OCI-LY7 (cell line): ENCODE results near the gene TPMT. TPM values are rescaled to one million over a fixed set of nuclear protein-coding genes. Genes with fewer than 3 reads are reported as not detected.

Experiments
- BruUV-seq: library from RNA; stranded (reverse); fragments of 400-500 nt; replicated peaks from 2 replicates; lab custom pipeline; 2021; lab: Mats Ljungman, UMichigan
- CTCF ChIA-PET: fragments of 300-600 bp; sonication (Branson Sonifier 250); formaldehyde crosslinking; loops from one replicate; lab custom pipeline; 2022; ENCODE audit warnings: antibody characterized with exemption; ENCODE audit not compliant: unreplicated experiment; lab: Charles Lee
- POLR2A ChIA-PET: fragments of 300-600 bp; sonication (Branson Sonifier 250); formaldehyde crosslinking; loops from one replicate; lab custom pipeline; 2022; ENCODE audit warnings: antibody characterized with exemption; lab: Charles Lee
- DNase-seq: peaks from one replicate; pipeline ENCODE4 v3.0.0-alpha.2; 2015; ENCODE audit warnings: low spot score
- H2AFZ ChIP-seq: fragments of 200-600 bp; sonication (generic), shearing (Covaris generic); 2 replicates; pipeline ENCODE4 v1.6.1; 2014; ENCODE audit warnings: mild to moderate bottlenecking, antibody characterized with exemption, low read length, moderate library complexity
- H3K27ac ChIP-seq: fragments of 200-600 bp; sonication (generic); 2 replicates; pipeline ENCODE4 v1.5.1; 2014; ENCODE audit warnings: mixed run types, low read depth, mild to moderate bottlenecking, moderate library complexity, low read length, inconsistent platforms; ENCODE audit not compliant: poor library complexity, severe bottlenecking
- H3K36me3 ChIP-seq: fragments of 200-600 bp; sonication (generic); 2 replicates; pipeline ENCODE4 v1.6.1; 2014; ENCODE audit warnings: mild to moderate bottlenecking, antibody characterized with exemption, low read length, moderate library complexity, mixed read lengths; ENCODE audit not compliant: insufficient read depth
- H3K4me1 ChIP-seq: fragments of 200-600 bp; sonication (generic); 2 replicates; pipeline ENCODE4 v1.5.1; 2014; ENCODE audit warnings: mild to moderate bottlenecking, low read length; ENCODE audit not compliant: insufficient read depth, poor library complexity, severe bottlenecking
- H3K4me2 ChIP-seq: fragments of 200-600 bp; sonication (generic); 2 replicates; pipeline ENCODE4 v1.6.1; 2014; ENCODE audit warnings: mild to moderate bottlenecking, low read length
- H3K4me3 ChIP-seq: fragments of 200-600 bp; sonication (generic); 2 replicates; pipeline ENCODE4 v1.5.1; 2014; ENCODE audit warnings: mild to moderate bottlenecking, low read depth, low read length; ENCODE audit not compliant: poor library complexity, severe bottlenecking
- H3K79me2 ChIP-seq: fragments of 200-600 bp; sonication (generic); 2 replicates; pipeline ENCODE4 v1.6.1; 2016; ENCODE audit warnings: low read depth, mild to moderate bottlenecking, low read length, moderate library complexity, mixed read lengths; ENCODE audit not compliant: insufficient read depth
- H3K9me2 ChIP-seq: fragments of 200-600 bp; sonication (generic); 2 replicates; pipeline ENCODE4 v1.6.1; 2016; ENCODE audit warnings: mild to moderate bottlenecking, low read length, mixed read lengths; ENCODE audit not compliant: insufficient read depth
- H3K9me3 ChIP-seq: fragments of 200-600 bp; sonication (generic); 2 replicates; pipeline ENCODE4 v1.6.1; 2014; ENCODE audit warnings: mild to moderate bottlenecking, mixed run types, low read length, mixed read lengths
- H4K20me1 ChIP-seq: fragments of 200-600 bp; sonication (generic); 2 replicates; pipeline ENCODE4 v1.6.1; 2014; ENCODE audit warnings: mild to moderate bottlenecking, antibody characterized with exemption, low read length, moderate library complexity, mixed read lengths; ENCODE audit not compliant: insufficient read depth
- EZH2phosphoT487 ChIP-seq: fragments of 200-600 bp; sonication (generic); IDR thresholded peaks from 2 replicates; pipeline ENCODE4 v1.6.1; 2018; ENCODE audit warnings: low read depth, borderline replicate concordance, mild to moderate bottlenecking, mixed run types, antibody characterized with exemption, low read length, moderate library complexity, mixed read lengths
- intact Hi-C: fragments of 100-400 bp; cut with micrococcal nuclease; formaldehyde crosslinking; loops from one replicate; pipeline ENCODE4 v1.10.0; 2022; ENCODE audit not compliant: unreplicated experiment
- total RNA-seq, 2 experiments: library from RNA; depleted of rRNA in 1 of 2; stranded (reverse); fragments of >200 nt in 1 of 2; shearing (Covaris generic) in 1 of 2; gene quantifications; 2 replicates each; pipeline ENCODE4 v1.2.3, GENCODE V29; 2014 to 2022
- TF ChIP-seq, protein P1 (sequence below): fragments of 200-600 bp; sonication (generic); conservative IDR thresholded peaks from 2 replicates; pipeline ENCODE4 v1.5.1; 2014; ENCODE audit warnings: mild to moderate bottlenecking, antibody characterized with exemption, low read length, moderate library complexity, mixed read lengths

Gene TPMT
- total RNA-seq, 2 experiments from 2014 or later: 6.0 to 8.4 TPM

DNA sequence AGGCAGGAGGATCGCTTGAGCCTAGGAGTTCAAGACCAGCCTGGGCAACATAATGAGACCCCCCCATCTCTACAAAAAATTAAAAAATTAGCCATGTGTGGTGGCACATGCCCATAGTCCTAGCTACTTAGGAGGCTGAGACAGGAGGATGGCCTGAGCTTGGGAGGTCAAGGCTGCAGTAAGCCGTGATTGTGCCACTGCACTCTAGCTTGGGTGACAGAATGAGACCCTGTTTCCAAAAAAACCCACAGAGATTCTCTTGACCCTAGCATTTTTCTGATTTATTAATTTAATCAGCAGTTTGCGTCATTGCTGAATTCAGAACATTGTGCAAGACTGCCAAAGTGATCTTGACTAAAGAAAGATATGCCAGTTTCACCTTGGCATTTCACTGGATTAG is 37.1 kb upstream of the TPMT start:
- intact Hi-C loops: no loop called here
- Histone ChIP-seq H3K4me3 (no peak overlapping the region), H3K4me1 (no peaks in the 10 kb centered on the region), H3K79me2 (no peaks in the 10 kb centered on the region), H3K9me3 (no peaks in the 10 kb centered on the region), H3K27ac (no peak overlapping the region), H3K36me3 (peaks cover 59% of the 10 kb centered on the region), H3K9me2 (no peaks in the 10 kb centered on the region), H2AFZ (no peak overlapping the region), H3K4me2 (no peak overlapping the region), H4K20me1 (no peaks in the 10 kb centered on the region)
- TF ChIP-seq, protein P1, sequence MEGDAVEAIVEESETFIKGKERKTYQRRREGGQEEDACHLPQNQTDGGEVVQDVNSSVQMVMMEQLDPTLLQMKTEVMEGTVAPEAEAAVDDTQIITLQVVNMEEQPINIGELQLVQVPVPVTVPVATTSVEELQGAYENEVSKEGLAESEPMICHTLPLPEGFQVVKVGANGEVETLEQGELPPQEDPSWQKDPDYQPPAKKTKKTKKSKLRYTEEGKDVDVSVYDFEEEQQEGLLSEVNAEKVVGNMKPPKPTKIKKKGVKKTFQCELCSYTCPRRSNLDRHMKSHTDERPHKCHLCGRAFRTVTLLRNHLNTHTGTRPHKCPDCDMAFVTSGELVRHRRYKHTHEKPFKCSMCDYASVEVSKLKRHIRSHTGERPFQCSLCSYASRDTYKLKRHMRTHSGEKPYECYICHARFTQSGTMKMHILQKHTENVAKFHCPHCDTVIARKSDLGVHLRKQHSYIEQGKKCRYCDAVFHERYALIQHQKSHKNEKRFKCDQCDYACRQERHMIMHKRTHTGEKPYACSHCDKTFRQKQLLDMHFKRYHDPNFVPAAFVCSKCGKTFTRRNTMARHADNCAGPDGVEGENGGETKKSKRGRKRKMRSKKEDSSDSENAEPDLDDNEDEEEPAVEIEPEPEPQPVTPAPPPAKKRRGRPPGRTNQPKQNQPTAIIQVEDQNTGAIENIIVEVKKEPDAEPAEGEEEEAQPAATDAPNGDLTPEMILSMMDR: no peak
- no peak for TF ChIP-seq EZH2phosphoT487
- BruUV-seq: no TSS peak
- DNase-seq: no peak
- POLR2A ChIA-PET: interaction anchor here (0.7 to 1.0 kb wide), 2 partner anchors 44 to 169 kb away, joined by 5 read pairs; no protein-coding TSS in a partner anchor
- CTCF ChIA-PET: no interaction called here

DNA sequence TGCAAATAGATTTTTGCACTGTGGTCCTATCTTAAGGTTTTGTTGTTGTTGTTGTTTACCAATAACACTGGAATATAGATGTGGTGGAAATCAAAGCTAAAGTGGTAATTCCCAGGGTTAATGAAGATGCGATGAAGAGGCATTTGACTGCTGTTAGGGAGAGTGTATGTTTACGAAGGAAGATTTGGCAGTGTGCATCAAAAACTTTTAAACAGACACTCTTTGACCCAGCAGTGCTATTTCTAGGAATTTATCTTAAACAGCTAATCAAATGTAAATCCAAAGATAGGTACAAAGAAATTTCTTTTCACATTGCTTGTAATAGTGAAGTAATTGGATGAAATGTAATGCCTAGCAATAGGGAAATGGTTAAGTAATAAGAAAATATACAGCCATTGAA is 34.3 kb upstream of the TPMT start:
- Histone ChIP-seq H4K20me1 (no peaks in the 10 kb centered on the region), H3K27ac (no peak overlapping the region), H3K4me3 (no peak overlapping the region), H3K79me2 (no peaks in the 10 kb centered on the region), H3K36me3 (peaks cover 68% of the 10 kb centered on the region), H2AFZ (no peak overlapping the region), H3K4me2 (no peak overlapping the region), H3K9me2 (no peaks in the 10 kb centered on the region), H3K9me3 (no peaks in the 10 kb centered on the region), H3K4me1 (peaks cover 4% of the 10 kb centered on the region)
- intact Hi-C loops: no loop called here
- TF ChIP-seq EZH2phosphoT487: no peak
- TF ChIP-seq, protein P1: no peak
- ChIA-PET POLR2A (interaction anchor here (0.6 to 0.8 kb wide), 3 partner anchors 11 to 531 kb away, joined by 3 read pairs; no protein-coding TSS in a partner anchor), CTCF (no interaction called here)
- no TSS peak for BruUV-seq
- DNase-seq: no peak

DNA sequence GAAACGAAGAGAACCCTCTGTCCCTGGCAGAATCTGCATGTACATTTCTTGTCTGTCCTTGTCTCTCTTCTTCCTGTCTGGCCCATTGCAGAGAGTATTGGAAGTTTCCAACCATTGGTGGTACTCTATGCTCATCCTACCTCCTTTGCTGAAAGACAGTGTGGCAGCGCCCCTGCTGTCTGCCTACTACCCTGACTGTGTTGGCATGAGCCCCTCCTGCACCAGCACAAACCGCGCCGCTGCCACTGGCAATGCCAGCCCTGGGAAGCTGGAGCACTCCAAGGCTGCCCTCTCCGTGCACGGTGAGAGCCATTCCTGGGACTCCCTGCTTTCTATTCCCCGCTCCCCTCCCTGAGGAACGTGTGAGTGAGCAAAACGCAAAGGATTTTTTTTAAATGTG is 32.8 kb upstream of the TPMT start:
- Histone ChIP-seq H3K9me3 (no peaks in the 10 kb centered on the region), H3K4me1 (peaks cover 4% of the 10 kb centered on the region), H3K79me2 (no peaks in the 10 kb centered on the region), H3K4me2 (no peak overlapping the region), H3K27ac (no peak overlapping the region), H3K9me2 (no peaks in the 10 kb centered on the region), H2AFZ (no peak overlapping the region), H3K4me3 (no peak overlapping the region), H4K20me1 (no peaks in the 10 kb centered on the region), H3K36me3 (peaks cover 70% of the 10 kb centered on the region)
- BruUV-seq: no TSS peak
- CTCF ChIA-PET: no interaction called here
- no peak for DNase-seq
- POLR2A ChIA-PET: interaction anchor here (0.5 to 0.9 kb wide), 2 partner anchors 11 to 207 kb away, joined by 3 to 4 read pairs; no protein-coding TSS in a partner anchor
- TF ChIP-seq EZH2phosphoT487: no peak
- TF ChIP-seq, protein P1: no peak
- intact Hi-C loops: no loop called here
